DOHH2 (cell line): ENCODE measurements around the gene ADCY5.

ENCODE experiments used
- EZH2phosphoT487 ChIP-seq: fragments of 200-600 bp; sonication (generic); IDR thresholded peaks from 2 replicates; pipeline ENCODE4 v1.6.1; 2017; ENCODE audit warnings: borderline replicate concordance, mild to moderate bottlenecking, antibody characterized with exemption, low read length, moderate library complexity, mixed read lengths
- TF ChIP-seq, protein P1 (sequence below): fragments of 200-600 bp; sonication (generic); IDR thresholded peaks from one replicate; pipeline ENCODE4 v1.5.1; 2014; ENCODE audit warnings: antibody characterized with exemption, mild to moderate bottlenecking, low read depth, low read length; ENCODE audit not compliant: poor library complexity, severe bottlenecking

DNA sequence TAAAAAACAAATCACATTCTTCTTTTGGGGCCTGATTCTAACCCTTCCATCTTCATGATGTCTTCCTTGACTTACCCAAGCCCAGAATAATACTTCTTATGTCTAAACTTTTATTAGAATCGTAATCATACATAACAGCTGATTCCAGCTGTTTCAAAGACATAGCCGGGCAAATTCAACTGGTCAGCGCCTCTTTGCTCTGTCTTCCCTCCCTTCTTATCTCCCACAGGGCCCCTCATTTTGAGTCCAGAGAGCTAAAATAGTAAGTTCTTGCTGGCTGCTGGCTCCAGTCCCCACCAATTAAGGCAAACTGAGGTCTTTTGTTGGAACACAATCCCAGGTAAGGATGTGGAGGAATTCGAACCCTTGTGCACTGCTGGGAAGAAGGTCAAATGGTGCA lies 108.6 kb downstream of the ADCY5 start:
- TF ChIP-seq, protein P1, sequence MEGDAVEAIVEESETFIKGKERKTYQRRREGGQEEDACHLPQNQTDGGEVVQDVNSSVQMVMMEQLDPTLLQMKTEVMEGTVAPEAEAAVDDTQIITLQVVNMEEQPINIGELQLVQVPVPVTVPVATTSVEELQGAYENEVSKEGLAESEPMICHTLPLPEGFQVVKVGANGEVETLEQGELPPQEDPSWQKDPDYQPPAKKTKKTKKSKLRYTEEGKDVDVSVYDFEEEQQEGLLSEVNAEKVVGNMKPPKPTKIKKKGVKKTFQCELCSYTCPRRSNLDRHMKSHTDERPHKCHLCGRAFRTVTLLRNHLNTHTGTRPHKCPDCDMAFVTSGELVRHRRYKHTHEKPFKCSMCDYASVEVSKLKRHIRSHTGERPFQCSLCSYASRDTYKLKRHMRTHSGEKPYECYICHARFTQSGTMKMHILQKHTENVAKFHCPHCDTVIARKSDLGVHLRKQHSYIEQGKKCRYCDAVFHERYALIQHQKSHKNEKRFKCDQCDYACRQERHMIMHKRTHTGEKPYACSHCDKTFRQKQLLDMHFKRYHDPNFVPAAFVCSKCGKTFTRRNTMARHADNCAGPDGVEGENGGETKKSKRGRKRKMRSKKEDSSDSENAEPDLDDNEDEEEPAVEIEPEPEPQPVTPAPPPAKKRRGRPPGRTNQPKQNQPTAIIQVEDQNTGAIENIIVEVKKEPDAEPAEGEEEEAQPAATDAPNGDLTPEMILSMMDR = no peak
- no peak for TF ChIP-seq EZH2phosphoT487
